HG03439 (cell line): ENCODE data around the gene ABHD11.

Experiments used
- ATAC-seq: cut with Tn5 transposase; IDR thresholded peaks from one replicate; pipeline ENCODE4 v1.9.1; 2021; ENCODE audit warnings: mild to moderate bottlenecking, moderate library complexity; ENCODE audit not compliant: unreplicated experiment

ABHD11 gene

GRCh38 chr7:73702665-73703064 is 35.9 kb downstream of the ABHD11 start:
- ATAC-seq, result no peak

- ATAC-seq, result no peak
These were observed 36.4 kb downstream of the ABHD11 start for GRCh38 chr7:73702226-73702625.

DNA sequence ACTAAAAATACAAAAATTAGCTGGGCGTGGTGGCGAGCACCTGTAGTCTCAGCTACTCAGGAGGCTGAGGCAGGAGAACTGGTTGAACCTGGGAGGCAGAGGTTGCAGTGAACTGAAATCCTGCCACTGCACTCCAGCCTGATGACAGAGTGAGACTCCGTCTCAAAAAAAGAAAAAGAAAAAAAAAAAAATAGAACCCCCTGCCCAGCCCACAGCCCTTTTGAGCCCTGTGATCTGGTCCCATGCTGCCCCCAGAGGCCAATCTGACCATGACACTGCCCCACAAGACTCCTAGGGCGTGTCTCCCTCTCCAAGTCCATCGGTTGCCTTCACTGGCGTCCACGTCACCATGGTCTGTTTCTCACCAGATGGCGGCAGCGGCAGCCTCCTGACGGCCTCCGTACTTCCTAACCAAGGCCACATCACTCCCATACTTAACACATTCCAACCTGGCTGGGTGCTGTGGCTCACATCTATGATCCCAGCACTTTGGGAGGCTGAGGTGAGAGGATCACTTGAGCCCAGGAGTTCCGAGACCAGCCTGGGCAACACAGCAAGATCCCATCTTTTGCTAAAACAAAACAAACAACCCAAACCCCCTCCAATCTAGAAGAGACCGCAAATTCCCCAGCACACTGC is 37.1 kb downstream of the ABHD11 start:
- no peak for ATAC-seq

DNA sequence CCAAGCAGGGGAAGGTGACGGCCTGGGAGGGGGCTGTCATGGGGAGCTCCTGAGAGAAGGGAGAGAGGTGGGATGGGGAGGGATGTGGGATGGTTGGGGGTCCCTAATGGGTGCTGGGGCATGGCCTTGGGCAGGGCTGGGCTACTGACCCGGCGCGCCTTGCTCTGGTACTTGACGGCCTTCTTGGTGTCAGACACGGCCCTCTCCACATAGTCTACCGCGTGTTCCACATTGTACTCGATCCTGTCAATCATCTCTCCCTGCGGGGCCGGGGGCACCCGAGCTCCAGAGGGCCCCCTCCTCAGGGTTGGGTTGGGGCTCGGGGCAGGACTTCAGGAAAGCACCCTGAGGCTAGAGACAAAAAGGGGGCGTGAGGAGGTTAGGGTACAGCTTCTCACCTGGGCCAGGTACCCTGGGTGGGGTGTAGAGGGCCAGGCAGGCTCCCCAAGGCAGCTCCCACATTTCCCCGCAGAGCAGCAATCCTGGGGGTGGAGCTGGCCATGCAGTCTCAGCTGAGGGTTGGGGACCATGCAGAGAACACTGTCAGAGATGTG is 37.9 kb downstream of the ABHD11 start:
- no peak for ATAC-seq

DNA sequence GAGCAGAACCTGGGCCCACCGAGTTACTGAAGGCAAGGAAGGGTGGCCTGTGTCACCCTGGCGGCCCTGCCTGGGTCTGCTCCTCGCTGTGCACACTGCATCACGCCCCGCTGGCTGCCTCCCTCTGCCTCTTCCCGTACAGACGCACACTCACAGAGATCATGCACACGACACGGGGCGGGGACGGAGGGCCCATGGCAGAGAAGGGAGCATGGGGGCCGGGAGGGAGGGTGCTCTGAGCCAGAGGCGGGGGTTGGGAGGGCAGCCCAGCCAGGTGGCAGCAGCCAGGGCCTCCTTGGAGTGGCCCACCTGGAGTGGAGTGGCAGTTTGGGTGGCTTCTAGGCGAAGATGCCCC is 38.6 kb downstream of the ABHD11 start:
- ATAC-seq, result no peak

GRCh38 chr7:73699370-73700068 is 39.1 kb downstream of the ABHD11 start:
- ATAC-seq, result no peak

DNA sequence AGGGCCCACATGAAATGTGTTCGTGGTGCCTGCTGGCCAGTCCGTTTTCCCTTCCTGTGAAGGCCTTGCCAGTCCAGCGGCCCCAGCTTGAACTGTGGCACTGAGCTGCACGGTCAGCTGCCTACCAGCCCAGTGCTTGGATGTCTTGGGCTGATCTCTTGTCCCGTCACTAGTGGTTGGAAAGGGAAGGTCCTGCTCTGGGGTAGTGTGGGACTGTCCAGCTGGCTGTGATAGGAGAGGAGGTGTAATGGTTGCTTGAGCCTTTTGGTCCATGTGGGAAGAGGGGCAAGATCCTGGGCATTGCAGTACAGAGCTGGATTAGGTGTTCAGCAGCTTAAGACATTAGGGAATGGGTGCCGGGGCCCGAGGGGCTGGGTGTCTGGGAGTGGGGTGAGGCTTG is 40.2 kb downstream of the ABHD11 start:
- no peak for ATAC-seq

- no peak for ATAC-seq
These were observed 42.2 kb downstream of the ABHD11 start for GRCh38 chr7:73696372-73696771.

GRCh38 chr7:73690646-73691045 is 48.0 kb downstream of the ABHD11 start:
- ATAC-seq, result no peak

DNA sequence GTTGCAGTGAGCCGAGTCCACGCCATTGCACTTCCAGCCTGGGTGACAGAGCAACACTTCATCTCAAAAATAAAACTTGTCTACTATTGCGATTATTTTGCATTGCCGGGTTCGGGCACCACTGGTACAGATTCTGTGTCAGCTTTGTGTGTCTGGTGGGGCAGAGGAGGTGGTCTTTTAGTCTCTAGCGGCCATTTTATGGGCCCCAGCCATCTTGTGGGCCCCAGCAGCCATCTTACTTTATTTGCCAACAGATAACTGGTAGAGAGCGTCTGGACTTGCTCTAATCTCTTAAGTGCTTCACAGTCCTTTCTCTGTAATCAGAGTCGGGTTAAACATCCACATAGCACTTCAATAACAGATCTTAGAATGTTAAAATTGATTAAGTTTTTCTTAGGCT is 50.3 kb downstream of the ABHD11 start:
- ATAC-seq, result no peak
